CD8-positive, alpha-beta memory T cell (primary cell): ENCODE measurements around the gene PROX2. TPM values are rescaled to one million over a fixed set of nuclear protein-coding genes. Genes with fewer than 3 reads are reported as not detected.

Experiments used
- polyA plus RNA-seq: library from polyadenylated mRNA; unstranded; fragments of 300-500 nt; fragmentation: Illumina TruSeq; gene quantifications from one replicate; pipeline ENCODE4 v1.2.3, GENCODE V29; 2021
- total RNA-seq, 2 experiments: library from RNA; stranded (reverse); gene quantifications; one replicate each; pipeline ENCODE4 v1.2.3, GENCODE V29; 2021

Gene PROX2
- total and polyA plus RNA-seq, 3 experiments from 2014 or later = 0.24 to 0.33 TPM; not detected in 1

Other genes with a start within 250 kb of the PROX2 start
- 10 to 100 TPM; 37.0 to 37.7 TPM for gene AREL1, start 163.1 kb downstream of the PROX2 start, total RNA-seq
- 28.6 TPM for gene AREL1, start 163.1 kb downstream of the PROX2 start, polyA plus RNA-seq
- gene FCF1, start 163.0 kb downstream of the PROX2 start, total RNA-seq = 10 to 100 TPM; 87.2 to 88.6 TPM
- gene FCF1, start 163.0 kb downstream of the PROX2 start, polyA plus RNA-seq = 33.0 TPM
- gene YLPM1, start 112.8 kb downstream of the PROX2 start, total RNA-seq = 10 to 100 TPM; 52.2 to 53.8 TPM
- 16.9 TPM for gene YLPM1, start 112.8 kb downstream of the PROX2 start, polyA plus RNA-seq
- 100 to 1,000 TPM; 160 to 161 TPM for gene DLST, start 5.8 kb upstream of the PROX2 start, total RNA-seq
- gene DLST, start 5.8 kb upstream of the PROX2 start, polyA plus RNA-seq = 8.8 TPM
- 1 to 10 TPM; 4.8 to 5.0 TPM for gene RPS6KL1, start 47.1 kb upstream of the PROX2 start, total RNA-seq
- gene RPS6KL1, start 47.1 kb upstream of the PROX2 start, polyA plus RNA-seq = not detected
- gene PGF, start 79.5 kb upstream of the PROX2 start, total RNA-seq = under 1 TPM in 1 of 2 experiments, not detected in 1; 0.29 TPM
- gene PGF, start 79.5 kb upstream of the PROX2 start, polyA plus RNA-seq = not detected
- gene EIF2B2, start 126.8 kb upstream of the PROX2 start, total RNA-seq = 10 to 100 TPM; 57.4 to 66.7 TPM
- 28.3 TPM for gene EIF2B2, start 126.8 kb upstream of the PROX2 start, polyA plus RNA-seq
- gene MLH3, start 175.3 kb upstream of the PROX2 start, total RNA-seq = 10 to 100 TPM; 16.2 to 16.7 TPM
- 10.4 TPM for gene MLH3, start 175.3 kb upstream of the PROX2 start, polyA plus RNA-seq
- 10 to 100 TPM; 37.4 to 39.2 TPM for gene ACYP1, start 187.9 kb upstream of the PROX2 start, total RNA-seq
- 20.1 TPM for gene ACYP1, start 187.9 kb upstream of the PROX2 start, polyA plus RNA-seq
- 1 to 10 TPM in 1 of 2 experiments, under 1 TPM in 1; 0.81 to 2.2 TPM for gene ZC2HC1C, start 193.5 kb upstream of the PROX2 start, total RNA-seq
- gene ZC2HC1C, start 193.5 kb upstream of the PROX2 start, polyA plus RNA-seq = 1.1 TPM